GM12892 (cell line): ENCODE results near the gene LAMB1.

Experiments used
- POLR2A ChIP-seq: IDR thresholded peaks from 2 replicates; pipeline ENCODE4 v1.6.1; 2011; ENCODE audit warnings: low read depth, low read length, control low read depth
- TAF1 ChIP-seq: IDR thresholded peaks from 2 replicates; pipeline ENCODE4 v1.6.1; 2011; ENCODE audit warnings: low read depth, mild to moderate bottlenecking, control low read depth, low read length, borderline replicate concordance

DNA sequence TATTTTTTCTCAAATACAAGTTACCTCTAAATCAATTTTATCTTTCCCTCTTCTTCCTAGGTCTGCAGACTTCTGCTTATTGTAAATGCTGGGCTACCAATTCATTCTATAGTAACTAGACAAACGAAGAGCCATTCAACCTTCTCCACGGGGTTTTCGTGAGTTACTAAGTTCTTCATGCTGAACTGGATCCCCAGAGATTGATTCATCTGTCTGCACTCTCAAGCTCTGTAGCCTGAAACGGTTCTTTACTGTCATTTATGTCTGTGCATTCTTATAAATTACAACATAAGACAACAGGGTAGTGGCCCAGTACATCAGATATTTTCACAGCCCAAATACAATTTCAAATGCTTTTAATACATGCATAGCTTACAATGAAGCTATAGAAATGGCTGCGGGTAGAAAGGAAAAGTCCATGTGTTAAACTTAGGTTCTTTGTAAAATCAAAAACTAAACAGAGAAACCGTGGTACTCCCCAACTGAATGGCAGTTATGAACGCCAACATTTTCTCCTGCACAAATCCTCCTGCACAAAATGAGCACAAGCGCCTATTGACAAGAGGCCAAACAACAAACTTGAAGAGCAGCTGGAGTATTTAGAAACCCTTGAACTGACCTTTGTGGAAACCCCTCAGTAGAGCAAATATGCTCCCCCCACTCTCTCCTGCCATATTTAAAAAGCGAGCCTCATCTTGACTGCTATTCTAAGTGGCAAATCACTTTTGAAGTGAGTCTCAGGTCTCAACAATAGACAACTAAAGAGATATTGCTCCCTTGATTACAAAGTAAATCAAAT, 20.7 kb downstream of the LAMB1 start:
- TF ChIP-seq TAF1 (no peak), POLR2A (no peak)
